ENCODE results near the gene CDK6. TPM values are rescaled to one million over a fixed set of nuclear protein-coding genes. Genes with fewer than 3 reads are reported as not detected.
A peak's percentile ranks its signal among the peaks of the same experiment; 100 is the strongest.

The CDK6 gene
- total and polyA plus RNA-seq, 10 of the 15 experiments (the other 5 are each of a cell fraction or from before 2014, with no cell fraction given): 8.0 to 118 (median 45.8) TPM

DNA sequence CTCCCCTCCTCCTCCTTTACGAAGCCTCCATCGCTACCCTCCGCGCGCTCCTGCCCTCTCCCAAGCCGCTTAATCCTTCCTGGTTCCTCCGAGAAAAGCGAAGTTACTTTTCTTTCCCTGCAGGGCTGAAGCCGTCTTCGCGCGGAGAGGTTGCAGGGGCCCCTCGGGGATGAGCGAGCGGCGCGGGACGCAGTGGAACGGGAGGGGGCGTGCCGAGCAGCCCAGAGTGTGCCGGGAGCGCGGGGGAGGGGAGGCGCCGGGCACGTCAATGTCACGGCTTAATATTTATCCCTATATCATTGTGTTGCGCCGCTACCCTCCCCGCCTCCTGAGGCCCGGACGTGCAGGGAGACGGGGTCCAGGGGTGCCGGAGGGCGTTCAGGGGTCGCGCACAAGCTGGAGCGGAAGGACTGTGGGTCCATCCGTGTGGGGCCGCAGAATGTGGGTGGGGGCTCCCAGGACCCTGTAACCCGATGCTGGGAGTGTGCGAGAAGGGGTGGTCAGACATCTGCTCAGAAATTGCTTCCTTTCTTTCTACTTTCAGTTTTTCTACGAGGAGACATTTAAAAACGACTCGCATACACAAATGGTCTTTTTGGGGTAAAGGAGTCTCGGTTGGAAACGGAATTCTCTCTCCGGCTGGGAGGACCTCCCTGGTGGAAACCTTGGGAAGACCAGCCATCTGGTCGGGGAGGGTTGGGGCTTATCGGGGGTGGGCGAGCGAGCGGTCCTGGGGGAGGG is 2.4 kb downstream of the CDK6 start (continued):
- TF ChIP-seq RELB (IDR thresholded peaks at IDR 0.05; ENCODE audit: low read depth): no peak
- no peak for TF ChIP-seq NFIC (IDR thresholded peaks at IDR 0.05; ENCODE audit: low read depth, low read length)
- TF ChIP-seq, protein P1, sequence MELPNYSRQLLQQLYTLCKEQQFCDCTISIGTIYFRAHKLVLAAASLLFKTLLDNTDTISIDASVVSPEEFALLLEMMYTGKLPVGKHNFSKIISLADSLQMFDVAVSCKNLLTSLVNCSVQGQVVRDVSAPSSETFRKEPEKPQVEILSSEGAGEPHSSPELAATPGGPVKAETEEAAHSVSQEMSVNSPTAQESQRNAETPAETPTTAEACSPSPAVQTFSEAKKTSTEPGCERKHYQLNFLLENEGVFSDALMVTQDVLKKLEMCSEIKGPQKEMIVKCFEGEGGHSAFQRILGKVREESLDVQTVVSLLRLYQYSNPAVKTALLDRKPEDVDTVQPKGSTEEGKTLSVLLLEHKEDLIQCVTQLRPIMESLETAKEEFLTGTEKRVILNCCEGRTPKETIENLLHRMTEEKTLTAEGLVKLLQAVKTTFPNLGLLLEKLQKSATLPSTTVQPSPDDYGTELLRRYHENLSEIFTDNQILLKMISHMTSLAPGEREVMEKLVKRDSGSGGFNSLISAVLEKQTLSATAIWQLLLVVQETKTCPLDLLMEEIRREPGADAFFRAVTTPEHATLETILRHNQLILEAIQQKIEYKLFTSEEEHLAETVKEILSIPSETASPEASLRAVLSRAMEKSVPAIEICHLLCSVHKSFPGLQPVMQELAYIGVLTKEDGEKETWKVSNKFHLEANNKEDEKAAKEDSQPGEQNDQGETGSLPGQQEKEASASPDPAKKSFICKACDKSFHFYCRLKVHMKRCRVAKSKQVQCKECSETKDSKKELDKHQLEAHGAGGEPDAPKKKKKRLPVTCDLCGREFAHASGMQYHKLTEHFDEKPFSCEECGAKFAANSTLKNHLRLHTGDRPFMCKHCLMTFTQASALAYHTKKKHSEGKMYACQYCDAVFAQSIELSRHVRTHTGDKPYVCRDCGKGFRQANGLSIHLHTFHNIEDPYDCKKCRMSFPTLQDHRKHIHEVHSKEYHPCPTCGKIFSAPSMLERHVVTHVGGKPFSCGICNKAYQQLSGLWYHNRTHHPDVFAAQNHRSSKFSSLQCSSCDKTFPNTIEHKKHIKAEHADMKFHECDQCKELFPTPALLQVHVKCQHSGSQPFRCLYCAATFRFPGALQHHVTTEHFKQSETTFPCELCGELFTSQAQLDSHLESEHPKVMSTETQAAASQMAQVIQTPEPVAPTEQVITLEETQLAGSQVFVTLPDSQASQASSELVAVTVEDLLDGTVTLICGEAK (IDR thresholded peaks at IDR 0.05; ENCODE audit: borderline replicate concordance): no peak
- TF ChIP-seq RUNX3 (IDR thresholded peaks at IDR 0.05; ENCODE audit: low read length): 0 out of 2 replicates have a peak, but pooled peaks have one; percentile 5
- peak; percentile 50 for TF ChIP-seq RAD21 (IDR thresholded peaks at IDR 0.05; ENCODE audit: insufficient read depth, low read depth, low read length)
- TF ChIP-seq NFXL1 (IDR thresholded peaks at IDR 0.05; ENCODE audit: borderline replicate concordance): no peak
- peak; percentile 56 for TF ChIP-seq CBX5 (IDR thresholded peaks at IDR 0.05; ENCODE audit: low read depth)
- peak; percentile 71; the same call in 1 of the 2 replicates for TF ChIP-seq RB1 (IDR thresholded peaks at IDR 0.05; ENCODE audit: borderline replicate concordance)
- TF ChIP-seq SMC3 (IDR thresholded peaks at IDR 0.05; ENCODE audit: borderline replicate concordance, low read length): peak; percentile 11; the same call in 1 of the 2 replicates
- TF ChIP-seq, protein P2, sequence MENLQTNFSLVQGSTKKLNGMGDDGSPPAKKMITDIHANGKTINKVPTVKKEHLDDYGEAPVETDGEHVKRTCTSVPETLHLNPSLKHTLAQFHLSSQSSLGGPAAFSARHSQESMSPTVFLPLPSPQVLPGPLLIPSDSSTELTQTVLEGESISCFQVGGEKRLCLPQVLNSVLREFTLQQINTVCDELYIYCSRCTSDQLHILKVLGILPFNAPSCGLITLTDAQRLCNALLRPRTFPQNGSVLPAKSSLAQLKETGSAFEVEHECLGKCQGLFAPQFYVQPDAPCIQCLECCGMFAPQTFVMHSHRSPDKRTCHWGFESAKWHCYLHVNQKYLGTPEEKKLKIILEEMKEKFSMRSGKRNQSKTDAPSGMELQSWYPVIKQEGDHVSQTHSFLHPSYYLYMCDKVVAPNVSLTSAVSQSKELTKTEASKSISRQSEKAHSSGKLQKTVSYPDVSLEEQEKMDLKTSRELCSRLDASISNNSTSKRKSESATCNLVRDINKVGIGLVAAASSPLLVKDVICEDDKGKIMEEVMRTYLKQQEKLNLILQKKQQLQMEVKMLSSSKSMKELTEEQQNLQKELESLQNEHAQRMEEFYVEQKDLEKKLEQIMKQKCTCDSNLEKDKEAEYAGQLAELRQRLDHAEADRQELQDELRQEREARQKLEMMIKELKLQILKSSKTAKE (IDR thresholded peaks at IDR 0.05; ENCODE audit: low read depth, poor library complexity, severe bottlenecking): no peak
- TF ChIP-seq ELK1 (IDR thresholded peaks at IDR 0.05; ENCODE audit: low read depth, low read length): no peak
- TF ChIP-seq EZH2 (IDR thresholded peaks at IDR 0.05; ENCODE audit: borderline replicate concordance, control insufficient read depth, low read depth, low read length): no peak
- TF ChIP-seq ZNF622 (IDR thresholded peaks at IDR 0.05): no peak
- no peak for TF ChIP-seq BRCA1 (IDR thresholded peaks at IDR 0.05; ENCODE audit: low read depth, low read length)
- no peak for TF ChIP-seq USF1 (IDR thresholded peaks at IDR 0.05; ENCODE audit: borderline replicate concordance, extremely low read length, insufficient read depth, low read depth, low read length)
- TF ChIP-seq MTA3 (IDR thresholded peaks at IDR 0.05; ENCODE audit: borderline replicate concordance, low read length): no peak
- no peak for TF ChIP-seq RFX5 (IDR thresholded peaks at IDR 0.05; ENCODE audit: low read depth, low read length)
- no peak for TF ChIP-seq IRF4 (IDR thresholded peaks at IDR 0.05; ENCODE audit: low read depth, low read length)

Measured in GM12878 (cell line).